Measurements from ENCODE around the gene PTHLH.

The PTHLH gene

GRCh38 chr12:27972721-27973120 lies at the start of gene PTHLH:
Gene PTHLH (minus strand): TSS chr12:27972733. CDS start chr12:27969494, 3,239 bp downstream.
- no peak for DNase-seq (ENCODE audit: low read depth in 2 of 2)

GRCh38 chr12:28021704-28022103 lies 49.2 kb upstream of the PTHLH start:
- DNase-seq (ENCODE audit: low read depth in 2 of 2), result no peak

GRCh38 chr12:28017873-28018255 lies 45.3 kb upstream of the PTHLH start:
- DNase-seq (ENCODE audit: low read depth in 2 of 2), result no peak

GRCh38 chr12:28017126-28017872 lies 44.8 kb upstream of the PTHLH start:
- no peak for DNase-seq (ENCODE audit: low read depth in 2 of 2)

- DNase-seq (ENCODE audit: low read depth in 2 of 2), result no peak
Measured at GRCh38 chr12:28015165-28015564, 42.6 kb upstream of the PTHLH start.

- no peak for DNase-seq (ENCODE audit: low read depth in 2 of 2)
Measured at GRCh38 chr12:28014196-28014595, 41.7 kb upstream of the PTHLH start.

- no peak for DNase-seq (ENCODE audit: low read depth in 2 of 2)
Measured at GRCh38 chr12:28012333-28012918, 39.9 kb upstream of the PTHLH start.

- DNase-seq (ENCODE audit: low read depth in 2 of 2), result no peak
Measured at GRCh38 chr12:28010036-28010435, 37.5 kb upstream of the PTHLH start.

GRCh38 chr12:27999970-28000369 lies 27.4 kb upstream of the PTHLH start:
- no peak for DNase-seq (ENCODE audit: low read depth in 2 of 2)

- DNase-seq (ENCODE audit: low read depth in 2 of 2), result no peak
Measured at GRCh38 chr12:27999521-27999920, 27.0 kb upstream of the PTHLH start.

GRCh38 chr12:27998658-27999057 lies 26.1 kb upstream of the PTHLH start:
- DNase-seq (ENCODE audit: low read depth in 2 of 2), result no peak

GRCh38 chr12:27998170-27998569 lies 25.6 kb upstream of the PTHLH start:
- DNase-seq (ENCODE audit: low read depth in 2 of 2), result no peak

- no peak for DNase-seq (ENCODE audit: low read depth in 2 of 2)
Measured at GRCh38 chr12:27996761-27997160, 24.2 kb upstream of the PTHLH start.

GRCh38 chr12:27995406-27995805 lies 22.9 kb upstream of the PTHLH start:
- DNase-seq (ENCODE audit: low read depth in 2 of 2), result no peak

- no peak for DNase-seq (ENCODE audit: low read depth in 2 of 2)
Measured at GRCh38 chr12:27988594-27989233, 16.2 kb upstream of the PTHLH start.

- DNase-seq (ENCODE audit: low read depth in 2 of 2), result no peak
Measured at GRCh38 chr12:27987331-27987730, 14.8 kb upstream of the PTHLH start.

- no peak for DNase-seq (ENCODE audit: low read depth in 2 of 2)
Measured at GRCh38 chr12:27984275-27984674, 11.7 kb upstream of the PTHLH start.

GRCh38 chr12:27982951-27983350 lies 10.4 kb upstream of the PTHLH start:
- DNase-seq (ENCODE audit: low read depth in 2 of 2), result no peak

- no peak for DNase-seq (ENCODE audit: low read depth in 2 of 2)
Measured at GRCh38 chr12:27982385-27982784, 9.9 kb upstream of the PTHLH start.

GRCh38 chr12:27981874-27982273 lies 9.3 kb upstream of the PTHLH start:
- DNase-seq (ENCODE audit: low read depth in 2 of 2), result no peak

GRCh38 chr12:27979145-27979544 lies 6.6 kb upstream of the PTHLH start:
- no peak for DNase-seq (ENCODE audit: low read depth in 2 of 2)

GRCh38 chr12:27975222-27976136 lies 2.9 kb upstream of the PTHLH start:
- DNase-seq (ENCODE audit: low read depth in 2 of 2), result no peak
